Measurements from ENCODE around the gene CLC. TPM values are rescaled to one million over a fixed set of nuclear protein-coding genes. Genes with fewer than 3 reads are reported as not detected.

Gene CLC
- total RNA-seq (2014; rRNA removed) (not detected in 2 replicates), Bru-seq, nascent RNA (percentile 13 among the genes with signal in this experiment), BruChase-seq, experiment 1, labeled RNA remaining after a 6-hour chase (percentile 9 among the genes with signal in this experiment), BruChase-seq, experiment 2, labeled RNA remaining after a 2-hour chase (percentile 21 among the genes with signal in this experiment)
- long read RNA-seq, result 0 reads

GRCh38 chr19:39737891-39738290 lies at the start of gene CLC:
Gene CLC (minus strand): TSS chr19:39738029. CDS start chr19:39737952, 77 bp downstream.
- DNase-seq (no peak), ATAC-seq (no peak)
- H3K9me2 ChIP-seq (replicated peaks; ENCODE audit: low read length), result no peaks in the 10 kb centered on the region
- no peaks in the 10 kb centered on the region for H3K79me2 ChIP-seq (ENCODE audit: low read length)
- no peaks in the 10 kb centered on the region for H3K36me3 ChIP-seq (ENCODE audit: low read depth, low read length)
- H3K4me2 ChIP-seq (ENCODE audit: low read length), result no peak within 1 kb of the TSS
- no peaks in the 10 kb centered on the region for H3F3A ChIP-seq (ENCODE audit: low read length, unreplicated experiment)
- no TSS peak for BruUV-seq (replicated peaks)
- no peak within 1 kb of the TSS for H3K4me3 ChIP-seq (ENCODE audit: low read length)
- POLR2A ChIA-PET (ENCODE audit: unreplicated experiment), result no interaction called here
- no peaks in the 10 kb centered on the region for H4K20me1 ChIP-seq (ENCODE audit: low read length)
- H3K4me1 ChIP-seq (ENCODE audit: insufficient read depth, low read length), result no peaks in the 10 kb centered on the region
- no peak within 1 kb of the TSS for H2AFZ ChIP-seq (ENCODE audit: low read length)
- H3K27me3 ChIP-seq (ENCODE audit: low read length), result peaks cover 25% of the 10 kb centered on the region
- H3K9me3 ChIP-seq (ENCODE audit: low read length), result no peaks in the 10 kb centered on the region
- CTCF ChIA-PET, result no interaction called here
- no peak within 1 kb of the TSS for H3K9ac ChIP-seq (ENCODE audit: low read length)
- TF ChIP-seq EZH2phosphoT487 (IDR thresholded peaks at IDR 0.05; ENCODE audit: borderline replicate concordance, low read length) (no peak), EZH2 (IDR thresholded peaks at IDR 0.05; ENCODE audit: low read length, unreplicated experiment) (no peak), CTCF (conservative IDR thresholded peaks at IDR 0.05; ENCODE audit: low read depth, low read length) (no peak)
- intact Hi-C loops (cut with micrococcal nuclease), result no loop called here
- no peak within 1 kb of the TSS for H3K27ac ChIP-seq (ENCODE audit: low read length)

DNA sequence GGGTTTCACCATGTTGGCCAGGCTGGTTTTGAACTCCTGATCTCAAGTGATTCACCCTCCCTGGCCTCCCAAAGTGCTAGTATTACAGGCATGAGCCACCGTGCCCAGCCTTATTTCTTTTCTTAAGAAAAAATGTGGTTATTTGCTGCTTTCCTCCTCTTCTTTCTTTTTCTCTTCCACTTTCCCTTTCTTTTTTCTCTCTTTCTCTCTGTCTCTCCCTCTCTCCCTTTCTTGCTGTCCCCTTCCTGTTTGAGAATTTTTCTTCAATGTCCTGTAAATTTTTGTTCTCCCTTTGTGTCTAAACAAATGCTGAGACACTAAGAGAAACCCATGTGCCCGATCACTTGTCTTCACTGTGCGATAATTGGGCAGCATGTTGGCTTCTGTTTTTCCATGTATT lies 43.1 kb upstream of the CLC start:
- DNase-seq, result no peak
- H3K79me2 ChIP-seq (ENCODE audit: low read length), result no peaks in the 10 kb centered on the region
- H4K20me1 ChIP-seq (ENCODE audit: low read length), result no peaks in the 10 kb centered on the region
- no peaks in the 10 kb centered on the region for H3K4me1 ChIP-seq (ENCODE audit: insufficient read depth, low read length)
- POLR2A ChIA-PET (ENCODE audit: unreplicated experiment), result no interaction called here
- no peaks in the 10 kb centered on the region for H3K36me3 ChIP-seq (ENCODE audit: low read depth, low read length)
- H3F3A ChIP-seq (ENCODE audit: low read length, unreplicated experiment), result no peaks in the 10 kb centered on the region
- no peak overlapping the region for H3K27ac ChIP-seq (ENCODE audit: low read length)
- no peak overlapping the region for H3K4me2 ChIP-seq (ENCODE audit: low read length)
- no peak for ATAC-seq
- TF ChIP-seq CTCF (conservative IDR thresholded peaks at IDR 0.05; ENCODE audit: low read depth, low read length), result no peak
- no peak for TF ChIP-seq EZH2 (IDR thresholded peaks at IDR 0.05; ENCODE audit: low read length, unreplicated experiment)
- no peak for TF ChIP-seq EZH2phosphoT487 (IDR thresholded peaks at IDR 0.05; ENCODE audit: borderline replicate concordance, low read length)
- intact Hi-C loops (cut with micrococcal nuclease), result no loop called here
- H2AFZ ChIP-seq (ENCODE audit: low read length), result no peak overlapping the region
- CTCF ChIA-PET, result no interaction called here
- H3K27me3 ChIP-seq (ENCODE audit: low read length), result peaks cover 37% of the 10 kb centered on the region
- H3K9me3 ChIP-seq (ENCODE audit: low read length), result no peaks in the 10 kb centered on the region
- BruUV-seq (replicated peaks), result no TSS peak
- no peak overlapping the region for H3K9ac ChIP-seq (ENCODE audit: low read length)
- H3K4me3 ChIP-seq (ENCODE audit: low read length), result no peak overlapping the region
- no peaks in the 10 kb centered on the region for H3K9me2 ChIP-seq (replicated peaks; ENCODE audit: low read length)

- Histone ChIP-seq H3K27me3 (ENCODE audit: low read length) (peaks cover 45% of the 10 kb centered on the region), H3K9me3 (ENCODE audit: low read length) (no peaks in the 10 kb centered on the region), H3K4me1 (ENCODE audit: insufficient read depth, low read length) (no peaks in the 10 kb centered on the region), H3K9me2 (replicated peaks; ENCODE audit: low read length) (no peaks in the 10 kb centered on the region), H3K79me2 (ENCODE audit: low read length) (no peaks in the 10 kb centered on the region), H3K27ac (ENCODE audit: low read length) (no peak within 1 kb of the TSS), H4K20me1 (ENCODE audit: low read length) (no peaks in the 10 kb centered on the region), H3K4me2 (ENCODE audit: low read length) (no peak within 1 kb of the TSS), H3K9ac (ENCODE audit: low read length) (no peak within 1 kb of the TSS), H3K4me3 (ENCODE audit: low read length) (no peak within 1 kb of the TSS), H3F3A (ENCODE audit: low read length, unreplicated experiment) (no peaks in the 10 kb centered on the region), H2AFZ (ENCODE audit: low read length) (no peak within 1 kb of the TSS), H3K36me3 (ENCODE audit: low read depth, low read length) (no peaks in the 10 kb centered on the region)
- POLR2A ChIA-PET (ENCODE audit: unreplicated experiment), result no interaction called here
- no peak for DNase-seq
- no TSS peak for BruUV-seq (replicated peaks)
- intact Hi-C loops (cut with micrococcal nuclease), result no loop called here
- TF ChIP-seq CTCF (conservative IDR thresholded peaks at IDR 0.05; ENCODE audit: low read depth, low read length) (no peak), EZH2 (IDR thresholded peaks at IDR 0.05; ENCODE audit: low read length, unreplicated experiment) (no peak), EZH2phosphoT487 (IDR thresholded peaks at IDR 0.05; ENCODE audit: borderline replicate concordance, low read length) (no peak)
- CTCF ChIA-PET, result no interaction called here
- no peak for ATAC-seq
Measured at GRCh38 chr19:39778763-39779162, 40.9 kb upstream of the CLC start, which contains the start of gene LEUTX. Gene LEUTX (plus strand): TSS chr19:39778854. CDS start chr19:39778921, 67 bp downstream.
